Activated CD4-positive, alpha-beta T cell treated with anti-CD3 and anti-CD28 coated beads, Interleukin-2, amount 50 U/mL, for 16 hours (primary cell): ENCODE data around the gene RETREG3.
A peak's percentile ranks its signal among the peaks of the same experiment; 100 is the strongest.
"Not testable (repeated sequence)": the region's sequence is repeated elsewhere in the genome, so short reads cannot be mapped to it uniquely, and the experiment has no call there.

Experiments
- DNase-seq: peaks from one replicate; pipeline ENCODE4 v3.0.0-alpha.2; 2020

Gene RETREG3

DNA sequence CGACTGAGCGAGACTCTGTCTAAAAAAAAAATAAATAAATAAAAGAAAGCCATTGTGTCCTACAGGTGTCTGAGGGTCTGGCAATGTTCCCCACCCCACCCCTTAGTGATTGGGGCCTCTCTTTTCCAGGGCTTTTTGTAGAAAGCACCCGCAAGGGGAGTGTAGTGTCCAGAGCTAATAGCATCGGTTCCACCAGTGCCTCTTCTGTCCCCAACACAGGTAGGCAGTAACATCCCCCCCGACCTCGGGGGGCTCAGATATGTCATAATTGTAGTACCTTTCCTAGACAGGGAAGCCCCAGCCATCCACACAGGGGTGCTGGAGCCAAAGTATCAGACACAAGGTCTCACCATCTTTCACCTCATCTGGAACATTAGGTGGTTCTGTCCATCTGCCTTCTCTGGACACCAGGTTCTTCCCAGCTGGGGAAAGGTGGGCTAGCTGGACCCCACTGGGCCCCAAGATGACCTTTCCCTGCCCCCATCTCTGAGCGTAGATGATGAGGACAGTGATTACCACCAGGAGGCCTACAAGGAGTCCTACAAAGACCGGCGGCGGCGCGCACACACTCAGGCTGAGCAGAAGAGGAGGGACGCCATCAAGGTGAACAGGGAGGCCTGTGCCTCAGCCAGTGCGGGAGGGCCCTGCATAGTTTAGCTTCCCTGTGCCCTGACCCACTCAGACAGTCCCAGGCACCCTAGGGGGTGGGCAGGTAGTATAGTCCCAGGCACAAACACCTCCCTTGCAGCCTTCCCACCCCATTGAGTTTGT is 40.6 kb downstream of the RETREG3 start:
- DNase-seq = no peak

DNA sequence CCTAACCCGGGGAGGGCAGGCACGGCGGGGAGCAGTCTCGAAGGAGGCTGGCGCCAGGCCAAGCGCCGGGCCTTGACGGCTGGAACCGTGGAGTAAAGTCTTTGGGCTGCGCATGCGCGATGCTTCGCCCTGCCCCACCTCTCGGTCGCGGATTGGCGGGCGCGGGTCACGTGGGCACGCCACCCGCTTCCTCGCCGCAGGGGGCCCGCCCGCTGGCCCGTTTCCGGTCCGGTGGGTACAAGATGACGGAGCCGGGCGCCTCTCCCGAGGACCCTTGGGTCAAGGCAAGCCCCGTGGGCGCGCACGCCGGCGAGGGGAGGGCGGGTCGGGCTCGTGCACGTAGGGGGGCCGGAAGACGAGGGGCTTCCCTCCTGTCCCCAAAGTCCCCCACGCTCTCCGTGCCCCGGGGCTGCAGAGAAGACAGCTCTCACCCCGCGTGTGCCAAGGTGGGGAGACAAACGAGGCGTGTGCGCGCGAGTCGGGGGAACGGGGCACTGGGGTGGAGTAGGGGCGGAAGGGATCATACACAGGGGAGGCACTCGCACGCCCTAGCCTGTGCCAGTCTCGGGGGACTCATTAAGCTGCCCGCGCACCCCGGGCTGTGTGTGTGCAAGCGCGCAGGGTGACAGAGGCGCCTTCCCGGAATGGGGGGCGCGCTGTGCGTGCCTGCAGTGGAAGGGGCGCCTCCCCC is 42.1 kb downstream of the RETREG3 start, which contains the start of gene MLX:
Gene MLX, plus strand, starts transcription at position 218 of the 691 bp plus-strand sequence. Its CDS starts 25 bp downstream, at position 243.
- DNase-seq = peak; percentile 95

DNA sequence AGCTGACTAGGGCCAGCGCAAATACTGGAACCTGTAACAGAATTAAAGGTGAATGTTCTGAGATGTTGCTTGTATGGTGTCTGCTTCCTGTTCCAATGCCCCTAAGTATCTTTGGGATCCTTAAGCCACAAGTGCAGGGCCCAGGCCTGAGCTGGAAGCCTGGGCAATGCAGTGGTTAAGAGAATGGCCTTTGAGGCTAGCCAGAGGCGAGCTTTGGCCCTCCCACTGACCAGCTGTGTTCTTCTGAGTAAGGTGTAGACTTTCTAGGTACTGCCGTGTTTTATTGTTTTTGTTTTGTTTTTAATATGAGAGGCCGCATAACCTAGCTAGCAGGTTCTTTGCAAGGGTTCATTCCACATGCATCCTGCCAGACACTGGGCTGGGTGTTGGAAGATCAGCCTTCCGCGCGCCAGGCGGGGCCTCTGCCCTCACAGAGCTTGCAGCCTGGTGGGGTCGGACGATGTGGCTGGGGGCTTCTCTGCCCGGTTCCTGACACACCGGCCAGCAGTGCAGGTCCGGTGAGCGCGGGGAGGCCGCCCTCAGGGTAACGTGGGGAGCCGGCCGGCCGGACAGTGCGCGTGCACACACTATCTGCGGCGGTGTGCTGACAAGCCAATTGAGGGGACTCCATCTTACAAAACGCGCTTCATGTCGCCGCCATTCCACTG is 42.8 kb downstream of the RETREG3 start:
- no peak for DNase-seq

DNA sequence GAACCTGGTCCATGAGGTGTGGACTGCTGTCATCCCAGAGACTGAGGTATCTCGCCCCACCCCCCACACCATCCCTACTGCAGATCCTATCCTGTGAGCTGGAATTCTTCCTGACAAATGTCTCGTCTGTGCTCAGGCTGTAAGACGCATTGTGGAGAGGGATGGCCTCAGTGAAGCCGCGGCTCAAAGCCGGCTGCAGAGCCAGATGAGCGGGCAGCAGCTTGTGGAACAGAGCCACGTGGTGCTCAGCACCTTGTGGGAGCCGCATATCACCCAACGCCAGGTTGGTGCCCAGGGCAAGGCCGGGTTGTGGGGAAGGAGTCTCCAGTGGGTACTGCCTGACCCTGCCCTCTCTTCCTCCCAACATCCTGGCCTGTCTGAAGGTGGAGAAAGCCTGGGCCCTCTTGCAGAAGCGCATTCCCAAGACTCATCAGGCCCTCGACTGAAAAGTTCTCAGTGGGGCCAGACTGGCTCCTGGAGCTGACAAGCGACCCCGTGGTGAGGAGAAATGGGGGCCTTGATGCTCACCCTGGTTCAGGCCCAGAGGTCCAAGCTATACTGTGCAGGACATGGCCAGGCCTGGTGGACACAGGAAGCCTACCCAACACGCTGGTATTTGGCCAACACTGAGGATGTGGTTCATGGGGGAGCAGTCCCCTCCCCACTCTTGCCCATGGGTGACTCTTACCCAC is 43.5 kb downstream of the RETREG3 start:
- no peak for DNase-seq

DNA sequence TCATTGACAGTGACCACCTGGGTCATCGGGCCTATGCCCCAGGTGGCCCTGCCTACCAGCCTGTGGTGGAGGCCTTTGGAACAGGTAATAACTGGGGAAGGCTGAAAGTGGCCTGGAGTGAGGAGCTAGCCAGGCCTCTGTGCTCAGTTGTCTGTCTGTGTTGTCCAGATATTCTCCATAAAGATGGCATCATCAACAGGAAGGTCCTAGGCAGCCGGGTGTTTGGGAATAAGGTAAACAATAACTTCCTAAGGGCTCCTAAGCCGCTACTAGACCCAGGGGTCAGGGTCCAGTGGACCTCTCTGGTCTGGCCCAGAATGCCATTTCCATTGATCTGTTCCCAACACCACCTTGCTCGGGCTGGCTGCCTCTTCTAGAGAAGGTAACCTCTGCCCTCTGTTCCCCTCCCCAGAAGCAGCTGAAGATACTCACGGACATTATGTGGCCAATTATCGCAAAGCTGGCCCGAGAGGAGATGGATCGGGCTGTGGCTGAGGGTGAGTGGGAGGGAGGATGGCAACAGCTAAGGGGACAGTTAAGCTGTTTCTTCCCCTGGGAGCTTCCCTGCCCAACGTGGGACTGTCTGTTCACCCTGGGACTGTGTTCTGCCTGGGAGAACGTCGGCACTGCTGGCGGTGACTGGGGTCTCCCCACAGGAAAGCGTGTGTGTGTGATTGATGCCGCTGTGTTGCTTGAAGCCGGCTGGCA is 44.2 kb downstream of the RETREG3 start:
- DNase-seq = no peak

DNA sequence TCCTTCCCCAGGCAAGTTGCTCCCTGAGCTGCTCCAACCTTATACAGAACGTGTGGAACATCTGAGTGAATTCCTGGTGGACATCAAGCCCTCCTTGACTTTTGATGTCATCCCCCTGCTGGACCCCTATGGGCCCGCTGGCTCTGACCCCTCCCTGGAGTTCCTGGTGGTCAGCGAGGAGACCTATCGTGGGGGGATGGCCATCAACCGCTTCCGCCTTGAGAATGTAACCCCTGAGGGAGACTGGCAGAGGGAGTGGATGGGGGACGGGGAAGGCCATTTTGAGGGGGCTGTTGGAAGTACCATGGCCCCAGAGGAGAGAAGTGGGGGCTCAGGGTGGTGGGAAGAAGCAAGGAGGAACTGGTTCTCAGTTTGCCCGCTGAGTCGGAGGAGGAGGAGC is 45.2 kb downstream of the RETREG3 start:
- no peak for DNase-seq

DNA sequence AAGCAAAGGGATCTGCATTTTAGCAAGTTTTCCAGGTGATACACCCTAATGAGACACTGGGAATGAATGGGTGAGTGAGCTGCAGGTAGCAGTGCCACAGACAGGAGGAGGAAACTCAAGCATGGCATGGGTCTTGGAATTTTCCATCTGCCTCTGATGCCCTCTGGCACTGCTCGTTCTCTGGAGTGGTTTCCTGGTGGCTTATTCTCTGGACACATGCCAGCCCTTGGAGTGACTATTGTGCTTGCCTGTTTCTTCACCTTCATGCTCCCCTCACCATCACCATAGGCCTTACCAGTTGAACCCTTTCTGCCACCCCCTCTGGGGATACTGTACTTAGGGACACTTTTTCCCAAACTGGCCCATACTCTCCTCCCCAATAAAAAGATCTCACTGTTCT is 45.6 kb downstream of the RETREG3 start:
- DNase-seq = no peak

DNA sequence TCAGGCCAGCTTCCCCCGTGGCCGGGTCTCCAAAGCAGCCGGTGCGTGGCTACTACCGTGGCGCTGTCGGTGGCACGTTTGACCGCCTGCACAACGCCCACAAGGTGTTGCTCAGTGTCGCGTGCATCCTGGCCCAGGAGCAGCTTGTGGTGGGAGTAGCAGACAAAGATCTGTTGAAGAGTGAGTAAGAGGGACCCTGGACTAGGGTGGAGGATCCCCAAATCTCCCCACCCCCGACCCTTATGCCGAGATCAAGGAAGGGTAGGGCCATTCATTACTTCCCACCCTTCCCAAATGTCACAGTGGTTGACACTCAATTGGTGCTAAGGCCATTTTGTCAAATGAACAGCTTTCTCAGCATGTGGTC is 46.0 kb downstream of the RETREG3 start:
- DNase-seq = no peak

DNA sequence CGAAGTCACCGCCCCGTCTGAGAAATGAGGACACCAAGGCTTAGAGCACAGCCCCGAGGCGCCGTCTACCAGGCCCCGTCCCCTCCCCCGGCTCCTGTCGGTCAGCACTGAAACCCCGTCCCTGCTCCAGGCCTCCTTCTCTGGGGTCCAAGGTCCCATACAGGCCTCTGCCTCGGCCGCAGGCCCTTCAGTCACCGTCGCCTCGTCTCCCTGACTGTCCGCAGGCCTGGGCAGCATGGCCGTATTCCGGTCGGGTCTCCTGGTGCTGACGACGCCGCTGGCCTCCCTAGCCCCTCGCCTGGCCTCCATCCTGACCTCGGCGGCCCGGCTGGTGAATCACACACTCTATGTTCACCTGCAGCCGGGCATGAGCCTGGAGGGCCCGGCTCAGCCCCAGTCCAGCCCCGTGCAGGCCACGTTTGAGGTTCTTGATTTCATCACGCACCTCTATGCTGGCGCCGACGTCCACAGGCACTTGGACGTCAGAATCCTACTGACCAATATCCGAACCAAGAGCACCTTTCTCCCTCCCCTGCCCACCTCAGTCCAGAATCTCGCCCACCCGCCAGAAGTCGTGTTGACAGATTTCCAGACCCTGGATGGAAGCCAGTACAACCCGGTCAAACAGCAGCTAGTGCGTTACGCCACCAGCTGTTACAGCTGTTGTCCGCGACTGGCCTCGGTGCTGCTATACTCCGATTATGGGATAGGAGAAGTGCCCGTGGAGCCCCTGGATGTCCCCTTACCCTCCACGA is 46.6 kb downstream of the RETREG3 start:
- DNase-seq = no peak

DNA sequence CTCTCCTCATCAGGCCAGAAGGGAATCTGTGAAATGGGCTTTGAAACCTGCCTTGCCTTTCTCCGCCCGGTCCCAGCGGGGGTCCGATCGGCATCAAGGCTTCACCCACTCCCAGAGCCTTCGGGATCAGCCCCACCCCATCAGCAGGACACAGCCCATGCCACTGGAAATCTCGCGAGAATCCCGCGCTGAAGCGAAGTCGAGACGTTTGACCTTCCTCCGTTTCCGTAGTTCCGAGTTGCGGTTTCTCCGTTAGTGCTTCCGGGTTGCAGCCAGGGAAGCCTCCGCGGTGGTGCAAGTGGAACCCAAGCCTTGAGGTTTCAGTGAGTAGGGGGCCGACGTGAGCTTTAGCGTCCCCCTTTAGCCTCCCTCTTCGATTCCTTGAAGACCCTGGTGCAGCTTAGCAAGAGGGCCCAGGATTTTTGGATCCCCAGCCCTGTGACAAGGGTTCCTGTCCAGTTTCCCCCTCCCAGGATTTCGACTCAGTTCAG is 47.2 kb downstream of the RETREG3 start, which contains the start of gene COASY:
Gene COASY, plus strand, starts transcription at position 252 of the 491 bp plus-strand sequence. CDS start 475 bp downstream, outside the sequence.
- DNase-seq = peak; percentile 96

DNA sequence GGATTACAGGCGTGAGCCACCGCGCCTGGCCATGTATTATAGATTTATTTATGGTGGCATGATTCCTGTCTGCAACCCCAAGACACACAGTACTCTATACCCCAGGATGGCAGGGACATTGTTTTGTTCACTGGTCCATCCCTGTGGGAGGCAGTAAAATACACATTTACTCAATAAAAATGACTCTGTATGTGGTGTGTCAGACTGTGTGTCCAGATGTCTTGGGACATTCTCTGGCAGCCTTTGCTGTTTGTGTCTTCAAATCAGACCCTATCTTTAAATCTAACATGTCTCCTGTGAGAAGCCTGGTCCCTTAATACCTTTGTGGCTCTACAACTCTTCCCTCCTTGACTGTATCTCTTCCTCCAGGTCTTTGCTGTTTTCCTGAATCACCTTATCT is 48.9 kb downstream of the RETREG3 start:
- no peak for DNase-seq

DNA sequence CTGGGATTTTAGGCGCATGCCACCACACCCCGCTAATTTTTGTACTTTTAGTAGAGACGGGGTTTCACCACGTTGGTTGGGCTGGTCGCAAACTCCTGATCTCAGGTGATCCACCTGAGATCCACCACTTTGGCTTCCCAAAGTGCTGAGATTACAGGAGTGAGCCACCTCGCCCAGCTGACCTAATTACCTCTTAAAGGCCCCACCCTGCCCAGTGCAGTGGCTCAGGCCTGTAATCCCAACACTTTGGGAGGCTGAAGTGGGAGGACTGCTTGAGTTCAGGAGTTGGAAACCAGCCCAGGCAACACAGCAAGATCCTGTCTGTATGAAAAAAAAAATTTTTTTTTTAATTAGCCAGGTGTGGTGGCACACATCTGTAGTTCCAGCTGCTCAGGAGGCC is 50.1 kb downstream of the RETREG3 start:
- no peak for DNase-seq

DNA sequence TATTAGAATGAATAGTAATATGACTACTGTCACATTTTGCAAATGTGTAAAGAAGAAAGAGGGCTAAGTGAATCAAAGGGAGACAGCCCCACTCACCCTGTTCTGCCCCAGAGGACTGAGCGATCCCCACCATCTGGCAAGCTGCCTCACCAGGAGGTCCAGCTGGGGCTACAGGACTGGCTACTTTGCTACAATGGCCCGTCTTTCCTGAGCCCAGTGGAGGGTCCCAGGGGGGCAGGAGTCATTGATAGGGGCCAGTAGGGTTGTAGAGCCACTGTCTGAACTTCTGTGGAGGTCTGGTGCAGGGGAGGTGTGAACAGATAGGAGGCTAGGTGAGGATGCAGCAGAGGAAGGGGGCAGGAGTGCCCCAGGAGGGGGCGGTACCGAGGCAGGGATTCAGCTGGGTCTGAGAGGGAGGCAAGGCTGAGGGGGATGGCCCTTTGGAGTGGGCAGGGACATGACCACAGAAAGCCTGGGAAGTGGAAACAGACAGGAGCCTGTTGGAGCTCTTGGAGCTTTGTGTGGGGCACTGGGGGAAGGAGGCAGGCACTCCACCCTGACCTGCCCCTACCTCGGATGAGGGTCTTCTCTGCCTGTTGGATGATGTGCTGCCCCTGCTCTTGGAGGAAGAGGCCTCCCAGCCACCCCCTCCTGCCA is 53.1 kb downstream of the RETREG3 start:
- not testable (repeated sequence) for DNase-seq

DNA sequence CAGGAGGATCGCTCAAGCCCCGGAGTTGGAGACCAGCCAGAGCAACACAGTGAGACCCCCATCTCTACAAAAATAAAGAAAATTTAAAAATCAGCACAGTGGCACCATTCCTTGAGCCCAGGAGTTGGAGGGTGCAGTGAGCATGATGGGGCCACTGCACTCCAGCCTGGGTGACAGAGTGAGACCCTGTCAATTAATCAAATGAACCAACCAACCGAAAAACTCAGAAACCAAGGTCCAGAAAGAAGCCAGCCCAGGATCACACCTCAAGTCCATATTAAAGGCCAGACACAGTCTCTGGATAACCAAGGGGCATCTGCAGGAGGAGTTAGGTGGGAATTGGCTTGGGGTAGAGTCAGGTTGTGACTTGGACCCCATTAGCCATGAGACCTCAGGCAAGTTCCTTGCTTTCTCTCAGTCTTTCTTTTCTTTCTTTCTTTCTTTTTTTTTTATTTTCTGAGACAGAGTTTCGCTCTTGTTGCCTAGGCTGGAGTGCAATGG is 54.0 kb downstream of the RETREG3 start:
- no peak for DNase-seq

DNA sequence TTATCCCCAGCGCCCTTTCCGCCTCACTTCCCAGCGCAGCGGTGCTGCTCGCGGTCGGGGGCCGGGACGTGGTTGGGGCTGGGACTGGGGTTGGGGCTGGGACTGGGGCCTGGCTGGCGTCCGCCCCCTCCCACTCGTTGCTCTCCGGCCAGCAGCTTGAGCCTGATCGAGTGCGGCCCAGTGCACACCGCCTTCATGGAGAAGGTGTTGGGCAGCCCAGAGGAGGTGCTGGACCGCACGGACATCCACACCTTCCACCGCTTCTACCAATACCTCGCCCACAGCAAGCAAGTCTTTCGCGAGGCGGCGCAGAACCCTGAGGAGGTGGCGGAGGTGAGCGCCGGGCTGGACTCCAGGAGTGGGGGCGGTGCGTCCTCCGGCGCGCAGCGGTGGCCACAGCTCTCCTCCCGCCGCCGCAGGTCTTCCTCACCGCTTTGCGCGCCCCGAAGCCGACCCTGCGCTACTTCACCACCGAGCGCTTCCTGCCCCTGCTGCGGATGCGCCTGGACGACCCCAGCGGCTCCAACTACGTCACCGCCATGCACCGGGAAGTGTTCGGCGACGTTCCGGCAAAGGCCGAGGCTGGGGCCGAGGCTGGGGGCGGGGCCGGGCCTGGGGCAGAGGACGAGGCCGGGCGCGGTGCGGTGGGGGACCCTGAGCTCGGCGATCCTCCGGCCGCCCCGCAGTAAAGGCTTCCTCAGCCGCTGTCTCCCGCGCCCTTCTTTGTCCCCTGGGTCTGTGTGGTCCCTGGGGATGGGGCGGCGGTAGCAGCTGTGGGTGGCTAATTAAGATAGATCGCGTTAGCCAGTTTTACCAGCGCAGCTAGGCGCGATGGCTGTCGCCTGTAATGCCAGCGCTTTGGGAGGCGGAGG is 54.7 kb downstream of the RETREG3 start:
- DNase-seq = peak; percentile 85

DNA sequence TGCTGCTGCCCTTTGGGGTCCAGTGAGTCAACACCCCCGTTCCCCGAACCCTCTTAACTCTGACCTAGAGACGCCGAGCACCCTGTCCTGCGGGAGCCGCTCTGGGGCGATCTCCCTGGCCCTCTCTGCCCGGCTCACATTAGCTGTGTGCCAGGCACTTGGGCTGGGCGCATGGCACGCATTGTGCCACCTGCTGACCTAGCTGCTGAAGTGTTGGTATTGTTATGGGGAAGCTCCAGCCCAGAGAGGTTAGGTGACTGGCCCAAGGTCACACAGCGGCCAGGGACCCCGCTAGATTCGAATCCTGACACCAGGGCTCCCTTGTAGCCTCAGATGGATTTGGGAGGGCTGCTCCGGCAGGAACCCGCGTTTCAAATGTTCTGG is 55.3 kb downstream of the RETREG3 start:
- no peak for DNase-seq

DNA sequence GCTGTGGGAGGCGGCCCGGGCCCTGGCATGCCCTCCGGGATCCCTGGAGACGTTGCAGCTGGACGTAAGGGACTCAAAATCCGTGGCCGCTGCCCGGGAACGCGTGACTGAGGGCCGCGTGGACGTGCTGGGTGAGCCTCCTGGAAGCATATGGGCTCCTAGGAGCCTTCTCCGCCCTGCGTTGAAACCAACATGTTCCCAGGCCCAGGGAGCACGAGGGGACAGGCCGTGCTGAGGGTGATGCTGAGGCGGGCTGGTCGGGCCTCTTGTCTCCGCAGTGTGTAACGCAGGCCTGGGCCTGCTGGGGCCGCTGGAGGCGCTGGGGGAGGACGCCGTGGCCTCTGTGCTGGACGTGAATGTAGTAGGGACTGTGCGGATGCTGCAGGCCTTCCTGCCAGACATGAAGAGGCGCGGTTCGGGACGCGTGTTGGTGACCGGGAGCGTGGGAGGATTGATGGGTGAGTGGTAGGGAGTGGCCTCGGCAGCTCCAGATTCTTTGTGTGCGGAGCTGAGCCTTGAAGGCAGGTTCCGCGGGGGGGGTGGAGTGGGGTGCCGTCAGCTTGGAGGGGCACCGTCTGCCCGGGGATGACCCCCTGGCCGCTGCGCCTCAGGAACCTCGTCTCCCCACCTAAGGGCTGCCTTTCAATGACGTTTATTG is 55.9 kb downstream of the RETREG3 start:
- no peak for DNase-seq

DNA sequence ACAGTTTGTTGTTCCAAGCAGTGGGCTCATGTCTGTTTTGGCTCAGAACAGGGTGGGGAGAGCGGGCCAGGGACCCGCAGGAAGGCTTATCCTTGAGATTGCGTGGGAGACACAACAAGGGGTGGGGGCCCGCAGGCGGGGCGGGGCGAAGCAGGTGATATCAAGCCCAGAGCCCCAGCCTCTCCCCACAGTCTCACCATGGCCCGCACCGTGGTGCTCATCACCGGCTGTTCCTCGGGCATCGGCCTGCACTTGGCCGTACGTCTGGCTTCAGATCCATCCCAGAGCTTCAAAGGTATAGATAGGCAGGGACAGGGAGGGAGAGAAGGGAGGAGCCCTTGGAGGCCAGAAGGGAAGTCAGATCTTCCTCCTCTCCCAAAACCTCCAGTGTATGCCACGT is 56.4 kb downstream of the RETREG3 start, which contains the start of gene HSD17B1:
Gene HSD17B1, plus strand, starts transcription at position 188 of the 400 bp plus-strand sequence. Its CDS starts 11 bp downstream, at position 199.
- not testable (repeated sequence) for DNase-seq
